IMR-90 (cell line): Measurements from ENCODE around the gene NPAS1. TPM values are rescaled to one million over a fixed set of nuclear protein-coding genes. Genes with fewer than 3 reads are reported as not detected.

ENCODE experiments used
- ATAC-seq: fragments of 200-7000 bp; cut with Tn5 transposase; 2 replicates; pipeline ENCODE4 v1.9.1; 2020; ENCODE audit warnings: low read depth, mild to moderate bottlenecking, moderate library complexity
- BruUV-seq: library from RNA; stranded (reverse); fragments of 400-500 nt; replicated peaks from 2 replicates; lab custom pipeline; 2021; lab: Mats Ljungman, UMichigan
- CTCF ChIA-PET: fragments of 300-600 bp; formaldehyde crosslinking; extraction: SDS; loops from one replicate; lab custom pipeline; 2021; ENCODE audit warnings: antibody characterized with exemption; lab: Yijun Ruan, JAX
- POLR2A ChIA-PET: fragments of 300-600 bp; sonication (Branson Sonifier 250); formaldehyde crosslinking; loops from one replicate; lab custom pipeline; 2022; ENCODE audit warnings: antibody characterized with exemption; ENCODE audit not compliant: unreplicated experiment; lab: Charles Lee
- DNase-seq: peaks from one replicate; pipeline ENCODE4 v3.0.0; 2013
- H2AFZ ChIP-seq: replicated peaks from 2 replicates; pipeline ENCODE3; 2013; ENCODE audit warnings: low read length, mild to moderate bottlenecking; ENCODE audit not compliant: poor library complexity
- H2AK5ac ChIP-seq: 2 replicates; pipeline ENCODE4 v1.6.1; 2013; ENCODE audit warnings: low read depth, low read length, inconsistent platforms
- H2AK9ac ChIP-seq: replicated peaks from 2 replicates; pipeline ENCODE3; 2013; ENCODE audit warnings: mild to moderate bottlenecking, low read depth, low read length, moderate library complexity; ENCODE audit not compliant: poor library complexity
- H2BK120ac ChIP-seq: 2 replicates; pipeline ENCODE4 v1.6.1; 2013; ENCODE audit warnings: low read depth, low read length, inconsistent platforms
- H2BK15ac ChIP-seq: 3 replicates; pipeline ENCODE4 v1.6.1; 2013; ENCODE audit warnings: low read depth, low read length, inconsistent platforms
- H2BK20ac ChIP-seq: 2 replicates; pipeline ENCODE4 v1.6.1; 2013; ENCODE audit warnings: low read depth, mild to moderate bottlenecking, inconsistent platforms, low read length, moderate library complexity
- H2BK5ac ChIP-seq: 2 replicates; pipeline ENCODE4 v1.6.1; 2013; ENCODE audit warnings: mild to moderate bottlenecking, low read depth, low read length, inconsistent platforms; ENCODE audit not compliant: poor library complexity, severe bottlenecking
- H3K14ac ChIP-seq: replicated peaks from 2 replicates; pipeline ENCODE4 v1.6.1; 2013; ENCODE audit warnings: low read depth, low read length, inconsistent platforms
- H3K18ac ChIP-seq: 2 replicates; pipeline ENCODE4 v1.6.1; 2013; ENCODE audit warnings: low read depth, low read length, control low read depth
- H3K23ac ChIP-seq: 2 replicates; pipeline ENCODE4 v1.6.1; 2013; ENCODE audit warnings: low read depth, low read length, inconsistent platforms
- H3K27ac ChIP-seq: 2 replicates; pipeline ENCODE4 v1.5.1; 2013; ENCODE audit warnings: mild to moderate bottlenecking, control low read depth, low read length; ENCODE audit not compliant: insufficient read depth
- H3K27me3 ChIP-seq: 2 replicates; pipeline ENCODE4 v1.6.1; 2013; ENCODE audit warnings: low read length; ENCODE audit not compliant: control insufficient read depth, insufficient read depth
- H3K36me3 ChIP-seq: 2 replicates; pipeline ENCODE4 v1.6.1; 2013; ENCODE audit warnings: low read length, mixed read lengths; ENCODE audit not compliant: control insufficient read depth, insufficient read depth
- H3K4ac ChIP-seq: 2 replicates; pipeline ENCODE4 v1.6.1; 2013; ENCODE audit warnings: low read depth, low read length, inconsistent platforms
- H3K4me1 ChIP-seq: 2 replicates; pipeline ENCODE4 v1.6.1; 2013; ENCODE audit warnings: low read length, mixed read lengths; ENCODE audit not compliant: control insufficient read depth, insufficient read depth
- H3K4me2 ChIP-seq: 2 replicates; pipeline ENCODE4 v1.6.1; 2013; ENCODE audit warnings: low read depth, mild to moderate bottlenecking, control low read depth, low read length, moderate library complexity
- H3K4me3 ChIP-seq: 2 replicates; pipeline ENCODE4 v1.5.1; 2013; ENCODE audit warnings: low read depth, mild to moderate bottlenecking, control low read depth, low read length, moderate library complexity; ENCODE audit not compliant: insufficient read depth
- H3K56ac ChIP-seq: 2 replicates; pipeline ENCODE4 v1.6.1; 2013; ENCODE audit warnings: low read length, inconsistent platforms; ENCODE audit not compliant: insufficient read depth; ENCODE audit errors: extremely low read depth
- H3K79me1 ChIP-seq, 2 experiments: 2 replicates each; pipeline ENCODE4 v1.6.1; 2013; ENCODE audit warnings: low read length in 2 of 2, inconsistent platforms in 1 of 2, low read depth in 1 of 2
- H3K9ac ChIP-seq: 2 replicates; pipeline ENCODE4 v1.6.1; 2013; ENCODE audit warnings: low read depth, low read length, control low read depth
- H3K9me1 ChIP-seq: 2 replicates; pipeline ENCODE4 v1.6.1; 2013; ENCODE audit warnings: low read length, inconsistent platforms; ENCODE audit not compliant: insufficient read depth
- H3K9me3 ChIP-seq: 2 replicates; pipeline ENCODE4 v1.6.1; 2013; ENCODE audit warnings: low read length; ENCODE audit not compliant: control insufficient read depth, insufficient read depth
- H4K20me1 ChIP-seq: 2 replicates; pipeline ENCODE4 v1.6.1; 2013; ENCODE audit warnings: low read length, inconsistent platforms; ENCODE audit not compliant: insufficient read depth
- H4K5ac ChIP-seq: 2 replicates; pipeline ENCODE4 v1.6.1; 2013; ENCODE audit warnings: mild to moderate bottlenecking, low read depth, low read length, control low read depth
- H4K8ac ChIP-seq, 2 experiments: 2 replicates each; pipeline ENCODE4 v1.6.1; 2013; ENCODE audit warnings: low read depth in 2 of 2, low read length in 2 of 2, control low read depth in 1 of 2, inconsistent platforms in 1 of 2
- H4K91ac ChIP-seq: 2 replicates; pipeline ENCODE4 v1.6.1; 2013; ENCODE audit warnings: low read depth, low read length, inconsistent platforms; ENCODE audit not compliant: insufficient read depth
- ELK1 ChIP-seq: fragments of 150-350 bp; IDR thresholded peaks from 2 replicates; pipeline ENCODE4 v1.6.1; 2016; ENCODE audit warnings: low read depth, mild to moderate bottlenecking, low read length, moderate library complexity, borderline replicate concordance
- NFE2L2 ChIP-seq: fragments of 150-350 bp; IDR thresholded peaks from 2 replicates; pipeline ENCODE4 v1.6.1; 2016; ENCODE audit warnings: low read depth, mild to moderate bottlenecking, low read length
- SMC3 ChIP-seq: fragments of 150-350 bp; IDR thresholded peaks from 2 replicates; pipeline ENCODE4 v1.6.1; 2016; ENCODE audit warnings: low read depth, mild to moderate bottlenecking, antibody characterized with exemption, low read length, moderate library complexity
- WGBS, 2 experiments: methylation state at CpG; one replicate each; pipeline versions ENCODE4 v1.1.5 to v1.1.7; 2013; ENCODE audit warnings: missing lambda C conversion rate in 2 of 2; ENCODE audit not compliant: insufficient read length in 1 of 2; ENCODE audit errors: extremely low coverage in 2 of 2; 5-methylcytosine and 5-hydroxymethylcytosine counted together
- dilution Hi-C: fragments of 300-500 bp; cut with HindIII; formaldehyde crosslinking; loops from one replicate; pipeline ENCODE4 v1.14.3; 2018; ENCODE audit warnings: low sequenced_read_pairs; ENCODE audit not compliant: unreplicated experiment
- in situ Hi-C: fragments of 300-500 bp; cut with MboI; formaldehyde crosslinking; loops from 3 replicates; pipeline ENCODE4 v1.14.3; 2019; ENCODE audit warnings: low sequenced_read_pairs, inconsistent platforms, mixed read lengths
- intact Hi-C: fragments of 100-400 bp; cut with micrococcal nuclease; formaldehyde crosslinking; loops from 2 replicates; pipeline ENCODE4 v1.10.0; 2022
- polyA plus RNA-seq, 3 experiments: library from polyadenylated mRNA; depleted of rRNA; stranded (reverse); fragments of >200 nt; gene quantifications; 2 replicates each; pipeline ENCODE4 v1.2.3, GENCODE V29; 2012; ENCODE audit warnings: low replicate concordance in 1 of 3
- total RNA-seq: library from RNA; depleted of rRNA; stranded (reverse); fragments of >200 nt; gene quantifications from 2 replicates; pipeline ENCODE4 v1.2.3, GENCODE V29; 2012

The NPAS1 gene
- total and polyA plus RNA-seq, 2 of the 4 experiments (the other 2 are of a cell fraction), result 0.36 to 5.7 TPM

DNA sequence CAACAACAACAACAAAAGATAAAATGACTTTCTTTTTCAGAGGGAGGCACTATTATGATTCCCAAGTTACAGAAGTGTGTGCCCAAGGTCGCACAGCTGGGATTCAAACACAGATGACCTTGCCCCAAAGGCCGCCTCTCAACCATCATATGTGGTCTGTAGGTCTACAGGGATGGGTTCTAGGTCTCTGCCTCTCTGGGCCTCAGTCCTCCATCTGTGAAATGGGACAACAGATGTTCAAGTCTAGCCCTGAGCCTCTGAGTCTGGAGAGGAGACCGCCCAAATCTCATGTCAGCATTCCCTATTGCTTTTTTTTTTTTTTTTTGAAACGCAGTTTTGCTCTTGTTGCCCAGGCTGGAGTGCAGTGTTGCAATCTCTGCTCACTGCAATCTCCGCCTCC, 4.9 kb downstream of the NPAS1 start:
- Histone ChIP-seq H2AK9ac (no peak overlapping the region), H2BK5ac (no peak overlapping the region), H2AFZ (no peak overlapping the region), H3K9me1 (no peaks in the 10 kb centered on the region), H2BK120ac (no peak overlapping the region), H4K91ac (no peak overlapping the region), H3K4me3 (no peak overlapping the region), H3K9ac (no peak overlapping the region), H3K56ac (no peak overlapping the region), H4K8ac (no peak overlapping the region), H3K36me3 (no peaks in the 10 kb centered on the region), H3K4ac (no peak overlapping the region), H4K5ac (no peak overlapping the region), H3K23ac (peak overlapping the region; percentile 42; the same call in 1 of the 2 replicates), H3K79me1 (no peaks in the 10 kb centered on the region), H3K4me1 (peaks cover 6% of the 10 kb centered on the region; the same call in 1 of the 2 replicates), H3K14ac (no peak overlapping the region), H2BK20ac (no peak overlapping the region), H3K4me2 (no peak overlapping the region), H2AK5ac (no peak overlapping the region), H2BK15ac (no peak overlapping the region), H3K9me3 (no peaks in the 10 kb centered on the region), H3K18ac (no peak overlapping the region), H3K27ac (no peak overlapping the region), H3K27me3 (peaks cover 60% of the 10 kb centered on the region), H4K20me1 (peaks cover 6% of the 10 kb centered on the region; the same call in 1 of the 2 replicates)
- ATAC-seq, result no peak
- WGBS, 2 experiments, result 73% methylated on average over 2 of the region's 5 CpGs; no CpG with 5 or more reads in 1 of the 2 experiments
- in situ Hi-C loops (no loop called here), intact Hi-C loops (no loop called here), dilution Hi-C loops (no loop called here)
- CTCF ChIA-PET, result no interaction called here
- DNase-seq, result no peak
- TF ChIP-seq NFE2L2, result no peak
- no peak for TF ChIP-seq SMC3
- TF ChIP-seq ELK1, result no peak
- POLR2A ChIA-PET, result no interaction called here
- no TSS peak for BruUV-seq
